Measurements from ENCODE around the gene NUP50. TPM values are rescaled to one million over a fixed set of nuclear protein-coding genes. Genes with fewer than 3 reads are reported as not detected.

The NUP50 gene
- total and polyA plus RNA-seq, 2 donors (not counting 1 experiment from before 2014, with no cell fraction given), result 9.1 to 105 TPM

GRCh38 chr22:45130891-45131290 lies 32.8 kb upstream of the NUP50 start:
- WGBS (ENCODE audit: insufficient coverage), result 87% methylated on average over 6 of the region's 8 CpGs
- Mint-ChIP-seq H3K27ac (no peak overlapping the region), H3K4me3 (no peak overlapping the region), H3K27me3 (no peaks in the 10 kb centered on the region), H3K4me1 (peaks cover 28% of the 10 kb centered on the region), H3K9me3 (ENCODE audit: insufficient read depth) (no peaks in the 10 kb centered on the region)
- Histone ChIP-seq H3K4me3 (ENCODE audit: control extremely low read depth in 1 of 5, extremely low read depth in 1 of 5, insufficient read depth in 1 of 5, low read depth in 2 of 5, low read length in 4 of 5) (no peak overlapping the region), H3K36me3 (replicated peaks in 1 of 2; ENCODE audit: control extremely low read depth in 1 of 2, control insufficient read depth in 1 of 2, extremely low read depth in 1 of 2, insufficient read depth in 2 of 2, low read length in 1 of 2) (peaks cover 7 to 17% of the 10 kb centered on the region in 2 experiments), H3K9me3 (ENCODE audit: control extremely low read depth in 1 of 3, control insufficient read depth in 2 of 3, insufficient read depth in 1 of 3, low read length in 2 of 3) (peaks cover 2 to 13% (median 7%) of the 10 kb centered on the region in 3 donors), H3K4me2 (replicated peaks; ENCODE audit: low read depth, low read length, poor library complexity, severe bottlenecking) (no peak overlapping the region), H3K9ac (ENCODE audit: low read length) (no peak overlapping the region), H4K20me1 (ENCODE audit: control insufficient read depth, insufficient read depth, low read length, poor library complexity, severe bottlenecking) (no peaks in the 10 kb centered on the region), H3K27ac (ENCODE audit: low read length in 2 of 2) (no peak overlapping the region), H2AFZ (ENCODE audit: insufficient read depth, low read depth, low read length, poor library complexity, severe bottlenecking) (no peak overlapping the region), H3K4me1 (ENCODE audit: control insufficient read depth in 2 of 2, insufficient read depth in 2 of 2, low read length in 2 of 2) (peaks cover 6 to 25% of the 10 kb centered on the region in 2 donors), H3K79me2 (ENCODE audit: control insufficient read depth, insufficient read depth, low read length) (no peaks in the 10 kb centered on the region), H3K27me3 (replicated peaks in 1 of 4; ENCODE audit: control extremely low read depth in 1 of 4, control insufficient read depth in 3 of 4, insufficient read depth in 4 of 4, low read length in 3 of 4) (no peaks in the 10 kb centered on the region)
- no peak for ATAC-seq (ENCODE audit: low read depth)
- ChIA-PET CTCF (no interaction called here), POLR2A (no interaction called here)
- TF ChIP-seq EZH2 (IDR thresholded peaks at IDR 0.05; ENCODE audit: borderline replicate concordance, insufficient read depth, low read depth, low read length, poor library complexity, severe bottlenecking) (no peak), CTCF (IDR thresholded peaks at IDR 0.05) (no peak)
- no peak for DNase-seq
- intact Hi-C loops (cut with micrococcal nuclease), result no loop called here

- Histone ChIP-seq H3K9ac (ENCODE audit: low read length) (no peak overlapping the region), H3K9me3 (ENCODE audit: control extremely low read depth in 1 of 3, control insufficient read depth in 2 of 3, insufficient read depth in 1 of 3, low read length in 2 of 3) (peaks cover 2 to 13% (median 7%) of the 10 kb centered on the region in 3 donors), H3K36me3 (replicated peaks in 1 of 2; ENCODE audit: control extremely low read depth in 1 of 2, control insufficient read depth in 1 of 2, extremely low read depth in 1 of 2, insufficient read depth in 2 of 2, low read length in 1 of 2) (peaks cover 7 to 17% of the 10 kb centered on the region in 2 experiments), H4K20me1 (ENCODE audit: control insufficient read depth, insufficient read depth, low read length, poor library complexity, severe bottlenecking) (no peaks in the 10 kb centered on the region), H3K4me3 (ENCODE audit: control extremely low read depth in 1 of 5, extremely low read depth in 1 of 5, insufficient read depth in 1 of 5, low read depth in 2 of 5, low read length in 4 of 5) (no peak overlapping the region), H3K27me3 (replicated peaks in 1 of 4; ENCODE audit: control extremely low read depth in 1 of 4, control insufficient read depth in 3 of 4, insufficient read depth in 4 of 4, low read length in 3 of 4) (no peaks in the 10 kb centered on the region), H3K4me2 (replicated peaks; ENCODE audit: low read depth, low read length, poor library complexity, severe bottlenecking) (peak overlapping the region; percentile 4), H3K27ac (ENCODE audit: low read length in 2 of 2) (no peak overlapping the region), H3K79me2 (ENCODE audit: control insufficient read depth, insufficient read depth, low read length) (no peaks in the 10 kb centered on the region), H3K4me1 (ENCODE audit: control insufficient read depth in 2 of 2, insufficient read depth in 2 of 2, low read length in 2 of 2) (peaks cover 6 to 25% of the 10 kb centered on the region in 2 donors), H2AFZ (ENCODE audit: insufficient read depth, low read depth, low read length, poor library complexity, severe bottlenecking) (no peak overlapping the region)
- ChIA-PET POLR2A (no interaction called here), CTCF (no interaction called here)
- H3K27me3 Mint-ChIP-seq, result no peaks in the 10 kb centered on the region
- H3K9me3 Mint-ChIP-seq (ENCODE audit: insufficient read depth), result no peaks in the 10 kb centered on the region
- H3K27ac Mint-ChIP-seq, result peak overlapping the region; percentile 5
- TF ChIP-seq EZH2 (IDR thresholded peaks at IDR 0.05; ENCODE audit: borderline replicate concordance, insufficient read depth, low read depth, low read length, poor library complexity, severe bottlenecking) (no peak), CTCF (IDR thresholded peaks at IDR 0.05) (no peak)
- peaks cover 28% of the 10 kb centered on the region for H3K4me1 Mint-ChIP-seq
- intact Hi-C loops (cut with micrococcal nuclease), result no loop called here
- ATAC-seq (ENCODE audit: low read depth) (no peak), DNase-seq (peak; percentile 22)
- 0% methylated on average over 1 of the region's 3 CpGs for WGBS (ENCODE audit: insufficient coverage)
- no peak overlapping the region for H3K4me3 Mint-ChIP-seq
Observed at GRCh38 chr22:45131749-45132148, 32.0 kb upstream of the NUP50 start.
